Measurements from ENCODE around the gene SLC52A1.
"Not testable (repeated sequence)": the region's sequence is repeated elsewhere in the genome, so short reads cannot be mapped to it uniquely, and the experiment has no call there.

Gene SLC52A1

DNA sequence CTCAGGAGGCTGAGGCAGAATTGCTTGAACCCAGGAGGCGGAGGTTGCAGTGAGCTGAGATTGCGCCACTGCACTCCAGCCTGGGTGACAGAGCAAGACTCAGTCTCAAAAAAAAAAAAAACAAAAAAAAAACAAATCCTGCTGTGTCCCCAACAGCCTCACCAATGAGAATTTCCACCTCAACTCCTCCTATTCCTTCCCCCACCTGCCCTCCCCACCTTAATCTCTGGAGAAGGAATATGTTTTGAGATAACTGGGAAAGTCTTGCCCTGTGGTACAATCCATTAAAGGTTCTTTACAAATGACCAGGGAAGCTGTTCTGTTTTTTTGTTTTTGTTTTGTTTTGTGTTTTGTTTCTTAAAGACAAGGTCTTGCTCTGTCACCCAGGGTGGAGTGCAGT is 5.1 kb downstream of the SLC52A1 start:
- not testable (repeated sequence) for DNase-seq

DNA sequence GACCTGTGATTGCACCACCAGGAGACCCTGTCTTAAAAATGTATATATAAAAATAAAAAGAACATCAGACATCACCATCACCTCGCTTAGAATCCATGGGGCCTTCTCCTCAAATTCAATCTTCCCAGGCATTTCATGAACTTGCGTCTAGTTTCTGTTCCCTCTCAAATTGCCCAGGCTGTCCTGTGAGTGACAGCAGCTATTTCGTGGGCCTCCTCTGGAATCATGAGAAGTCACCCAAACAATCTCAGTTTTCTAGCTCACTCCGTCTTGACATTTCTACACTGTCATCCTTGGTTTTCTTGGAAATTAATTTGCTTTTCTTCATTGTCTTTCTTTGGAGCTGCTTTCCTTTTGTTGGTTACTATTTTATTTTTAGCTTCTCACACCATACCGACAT is 7.3 kb downstream of the SLC52A1 start:
- no peak for DNase-seq

- no peak for DNase-seq
These were observed 7.9 kb downstream of the SLC52A1 start for GRCh38 chr17:5027299-5027698.

DNA sequence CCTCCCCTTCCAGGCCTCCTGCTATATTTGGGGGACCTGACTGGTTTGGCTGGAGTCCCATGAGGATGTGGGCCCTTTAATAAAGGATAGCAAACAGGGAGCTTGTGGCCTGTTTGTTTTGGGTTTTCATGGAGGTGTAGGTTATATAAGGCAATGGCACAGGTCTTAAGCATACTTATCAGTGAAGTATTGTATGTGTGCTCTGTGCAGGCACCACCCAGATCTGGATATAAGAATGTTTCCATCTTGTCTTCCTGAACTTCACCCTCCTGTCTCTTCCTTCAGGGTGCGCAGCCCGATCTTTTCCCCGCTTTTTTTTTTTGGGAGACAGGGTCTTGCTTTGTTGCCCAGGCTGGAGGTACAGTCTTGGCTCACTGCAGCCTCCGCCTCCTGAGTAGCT is 10.6 kb downstream of the SLC52A1 start:
- DNase-seq, result no peak

- DNase-seq, result no peak
These were observed 11.6 kb downstream of the SLC52A1 start for GRCh38 chr17:5023588-5024147.

- DNase-seq, result no peak
These were observed 13.0 kb downstream of the SLC52A1 start for GRCh38 chr17:5022171-5022711.

DNA sequence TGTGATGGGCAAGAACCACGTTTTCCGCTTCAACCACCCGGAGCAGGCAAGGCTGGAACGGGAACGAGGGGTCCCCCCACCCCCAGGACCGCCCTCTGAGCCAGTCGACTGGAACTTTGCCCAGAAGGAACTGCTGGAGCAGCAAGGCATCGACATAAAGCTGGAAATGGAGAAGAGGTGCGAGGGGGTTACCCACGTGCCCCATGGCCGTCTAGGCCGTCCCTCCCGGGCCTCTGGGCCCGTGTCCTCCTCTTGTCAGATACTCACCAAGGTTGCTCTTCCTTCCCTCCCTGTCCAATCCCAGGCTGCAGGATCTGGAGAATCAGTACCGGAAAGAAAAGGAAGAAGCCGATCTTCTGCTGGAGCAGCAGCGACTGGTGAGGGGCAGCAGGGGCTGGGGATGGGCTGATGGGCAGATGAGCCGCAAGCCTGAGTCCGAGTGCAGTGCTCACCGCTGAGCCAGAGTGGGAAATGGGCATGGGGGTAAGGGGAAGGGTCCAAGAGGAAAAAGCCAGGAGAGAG is 14.7 kb downstream of the SLC52A1 start:
- no peak for DNase-seq

DNA sequence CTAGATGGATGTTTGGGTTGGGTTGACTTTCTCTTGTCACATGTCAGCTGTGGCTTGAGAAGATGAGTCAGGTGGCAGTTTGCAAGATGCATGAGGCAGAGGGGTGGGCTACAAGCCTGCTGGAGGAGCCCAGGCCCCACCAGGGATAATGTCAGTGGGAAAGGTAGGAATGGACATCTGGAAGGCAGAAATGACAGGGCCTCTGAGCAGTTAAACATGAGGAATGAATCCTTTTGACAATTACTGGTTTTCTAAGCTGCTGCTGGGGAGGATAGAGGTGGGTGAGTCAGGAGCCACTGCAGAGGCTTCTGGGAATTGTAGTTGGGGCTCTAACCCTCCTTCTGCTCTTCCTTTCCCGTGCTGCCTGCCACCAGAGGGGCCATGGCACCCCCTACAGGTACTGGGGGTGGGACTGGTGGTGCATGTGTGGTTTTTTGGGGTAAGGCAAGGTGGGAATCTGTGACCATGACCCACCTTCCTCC is 15.7 kb downstream of the SLC52A1 start:
- DNase-seq, result peak; percentile 27

DNA sequence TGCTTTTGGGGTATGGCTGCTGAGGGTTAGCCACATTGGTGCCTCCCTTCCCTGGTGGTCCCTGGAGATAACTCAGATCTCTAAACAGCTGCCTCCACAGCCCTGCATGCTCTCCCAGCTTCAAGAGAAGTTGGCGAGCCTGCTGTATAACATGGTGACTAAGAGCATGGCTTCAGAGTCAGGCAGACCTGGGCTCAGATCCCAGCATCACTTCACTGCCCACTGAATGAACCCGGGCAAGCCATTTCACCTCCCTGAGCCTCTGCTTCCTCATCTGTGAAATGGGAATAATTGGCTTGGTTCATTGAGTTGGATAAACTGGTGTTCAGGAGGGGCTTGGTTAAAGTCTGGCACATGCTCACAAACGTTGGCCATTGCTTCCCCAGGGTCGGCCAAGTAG is 20.9 kb downstream of the SLC52A1 start:
- DNase-seq, result no peak

DNA sequence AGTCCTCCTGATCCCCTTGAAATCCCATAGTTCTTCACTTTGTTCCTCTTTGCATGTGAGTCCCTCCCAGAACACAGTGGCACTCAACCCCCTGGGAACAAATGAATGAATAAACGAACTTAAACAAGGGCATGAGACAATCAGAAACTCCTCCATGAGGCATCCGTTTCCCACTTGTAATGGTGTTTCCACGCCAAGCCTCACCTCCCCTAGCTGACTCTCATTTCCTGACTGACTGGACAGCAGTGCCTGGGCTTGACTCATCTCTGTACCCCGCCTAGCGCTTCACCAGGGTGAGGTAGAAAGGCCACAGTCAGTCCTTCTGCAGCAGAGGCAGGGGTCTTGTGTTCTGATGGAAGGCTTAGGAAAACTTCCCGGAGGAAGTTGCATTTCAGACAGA is 23.3 kb downstream of the SLC52A1 start:
- DNase-seq, result peak; percentile 50

DNA sequence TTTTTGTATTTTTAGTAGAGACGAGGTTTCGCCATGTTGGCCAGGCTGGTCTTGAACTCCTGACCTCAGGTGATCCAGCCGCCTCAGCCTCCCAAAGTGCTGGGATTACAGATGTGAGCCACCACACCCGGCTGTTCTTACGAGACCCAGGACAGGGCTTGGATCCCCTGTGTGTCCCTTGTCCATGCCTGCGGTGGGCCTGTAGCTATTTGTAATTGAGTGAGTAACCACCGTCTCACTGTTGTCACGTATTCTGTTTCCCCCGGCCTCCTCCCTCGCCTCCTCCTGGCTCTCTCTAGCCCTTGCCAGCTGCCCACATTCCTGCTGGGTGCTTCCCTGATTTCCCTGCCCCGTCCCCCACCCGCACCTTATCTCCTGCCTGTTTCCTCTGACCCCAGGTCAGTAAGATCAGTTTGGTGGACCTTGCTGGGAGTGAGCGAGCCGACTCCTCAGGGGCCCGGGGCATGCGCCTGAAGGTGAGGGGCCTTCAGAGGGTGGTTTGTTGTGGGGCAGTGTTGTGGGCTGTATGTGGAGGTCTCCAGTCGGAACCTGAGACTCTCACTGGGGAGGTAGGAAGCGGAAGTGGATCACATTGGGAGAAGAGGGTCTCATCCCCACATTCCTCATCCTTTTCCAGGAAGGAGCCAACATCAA is 31.9 kb downstream of the SLC52A1 start:
- no peak for DNase-seq

DNA sequence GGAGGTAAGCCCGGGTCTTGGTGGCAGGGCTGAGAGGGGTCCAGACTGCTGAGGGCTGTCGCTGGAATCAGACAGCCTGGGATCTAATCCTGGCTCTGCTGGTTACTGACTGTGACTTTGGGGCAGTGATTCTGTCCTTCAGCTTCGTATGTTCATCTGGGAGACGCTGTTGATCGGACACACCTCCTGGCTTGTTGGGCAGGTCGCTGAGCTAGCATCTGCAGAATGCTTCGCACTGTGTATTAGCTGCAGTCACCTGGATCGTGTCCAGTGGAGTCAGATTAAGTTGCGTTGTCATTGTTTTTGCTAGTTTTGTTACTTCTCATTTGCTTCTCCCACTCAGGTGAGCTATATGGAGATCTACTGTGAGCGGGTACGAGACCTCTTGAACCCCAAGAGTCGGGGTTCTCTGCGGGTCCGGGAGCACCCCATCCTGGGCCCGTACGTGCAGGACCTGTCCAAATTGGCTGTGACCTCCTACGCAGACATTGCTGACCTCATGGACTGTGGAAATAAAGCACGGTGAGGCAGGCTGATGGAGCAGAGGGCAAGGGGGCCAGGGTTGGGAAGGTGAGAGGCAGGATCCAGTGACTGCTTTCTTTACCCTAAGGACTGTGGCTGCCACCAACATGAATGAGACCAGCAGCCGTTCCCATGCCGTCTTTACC is 33.0 kb downstream of the SLC52A1 start:
- no peak for DNase-seq

GRCh38 chr17:5000237-5000639 is 35.0 kb downstream of the SLC52A1 start:
- DNase-seq, result no peak

DNA sequence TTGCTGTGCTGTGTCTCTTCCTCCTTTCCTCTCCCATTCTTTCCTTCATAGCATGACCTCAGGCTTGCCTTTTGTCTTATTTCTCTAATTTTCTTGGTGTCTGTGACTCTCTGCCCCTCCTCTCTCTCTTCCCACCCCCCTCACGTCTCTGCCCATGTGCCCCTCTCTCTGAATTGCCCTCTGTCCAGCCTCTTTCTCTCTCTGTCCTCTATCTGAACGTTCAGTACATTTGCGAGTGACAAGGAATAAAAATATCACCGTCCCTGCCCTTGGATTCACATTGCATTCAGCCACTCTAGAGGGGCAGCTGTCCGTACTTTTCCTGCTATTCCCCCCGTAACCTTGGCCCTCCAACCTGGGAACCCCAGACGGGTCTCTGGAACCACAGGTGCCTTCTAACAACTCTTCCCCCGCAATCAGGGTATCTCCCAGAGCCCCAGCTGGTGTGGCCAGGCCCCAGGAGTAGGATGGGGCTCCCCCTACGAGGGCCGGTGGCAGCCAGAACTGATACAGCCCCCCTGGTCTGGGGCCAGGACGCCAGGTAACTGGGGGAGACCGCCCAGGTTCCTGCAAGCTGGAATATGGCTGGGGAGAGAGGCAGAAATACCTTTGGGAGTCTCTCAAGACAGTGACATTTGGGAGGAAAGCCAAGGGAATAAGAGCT is 35.7 kb downstream of the SLC52A1 start:
- no peak for DNase-seq

GRCh38 chr17:4998732-4999429 is 36.3 kb downstream of the SLC52A1 start:
- no peak for DNase-seq

DNA sequence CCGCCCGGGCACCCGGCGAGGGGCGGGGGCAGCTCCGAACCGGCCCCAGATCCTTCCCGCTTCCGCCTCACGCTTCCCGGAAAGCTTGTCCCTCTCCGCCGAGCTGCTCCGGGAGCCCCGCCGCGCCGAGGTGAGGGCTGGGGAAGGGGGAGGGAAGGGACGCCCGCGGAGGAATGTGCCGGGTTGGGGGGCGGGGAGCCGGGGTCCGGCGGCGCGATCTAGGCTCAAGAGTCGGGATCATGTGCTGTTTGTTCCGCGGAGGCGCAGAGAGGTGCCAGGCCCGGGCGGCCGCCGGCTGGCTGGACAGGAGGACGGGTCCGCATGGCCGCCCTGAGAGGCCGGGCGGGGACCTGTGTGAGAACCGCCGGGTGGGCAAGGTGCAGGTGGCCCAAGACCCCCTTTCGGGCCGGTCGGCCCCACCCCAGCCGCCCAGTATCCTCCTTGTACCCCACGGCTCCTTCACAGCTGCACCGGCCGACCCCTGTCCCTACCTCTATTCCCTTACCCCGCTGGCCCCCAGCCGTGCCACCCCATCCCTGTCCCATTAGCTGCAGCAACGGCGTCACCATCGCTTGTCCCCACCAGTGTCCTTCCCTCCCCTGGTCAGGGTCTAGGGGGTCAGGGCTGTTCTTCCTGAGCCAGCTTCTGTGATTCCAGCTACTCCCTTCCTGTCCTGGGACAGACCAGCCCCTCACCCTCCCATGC is 37.0 kb downstream of the SLC52A1 start:
- no peak for DNase-seq

DNA sequence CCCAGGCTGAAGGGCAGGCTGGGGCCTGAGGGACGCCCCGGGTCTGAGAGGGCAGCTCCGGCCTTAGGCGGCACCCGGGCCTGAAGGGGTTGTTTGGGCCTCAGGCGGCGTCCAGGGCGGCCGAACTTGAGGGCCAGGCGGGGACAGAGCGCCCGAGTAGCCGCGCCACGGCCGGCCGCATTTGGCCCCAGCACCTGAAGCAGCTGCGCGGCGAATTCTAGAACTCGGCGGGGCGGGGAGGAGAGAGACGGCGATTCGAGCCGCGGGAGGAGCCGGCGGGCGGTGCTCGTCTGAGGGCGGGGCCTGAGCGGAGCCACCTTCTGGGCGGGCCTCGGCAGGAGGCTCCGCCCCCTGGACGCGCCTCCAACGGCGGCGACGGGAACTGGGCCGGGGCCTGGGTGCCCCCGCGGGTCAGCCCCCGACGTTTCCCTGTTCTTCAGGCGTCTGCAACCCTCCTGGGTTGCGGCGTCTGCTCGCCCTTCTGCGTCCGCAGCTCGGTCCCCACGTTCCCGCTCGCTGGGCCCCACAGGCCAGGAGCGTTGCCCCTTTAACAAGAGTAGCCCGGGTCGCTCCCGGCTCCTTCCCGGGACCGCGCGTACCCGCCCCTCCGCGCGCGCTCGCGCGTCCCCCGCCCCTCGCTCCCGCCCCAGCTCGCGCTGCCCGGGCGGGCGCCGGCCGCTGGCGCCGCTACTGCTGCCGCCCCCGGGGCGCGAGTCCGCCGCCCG is 37.8 kb downstream of the SLC52A1 start, which contains the start of the genes INCA1 and KIF1C:
INCA1 (minus strand) TSS at position 221 of the 725 bp plus-strand sequence. CDS start 3,085 bp downstream, outside the sequence.
KIF1C (plus strand) TSS at position 649 of the 725 bp plus-strand sequence. CDS start 2,297 bp downstream, outside the sequence.
- DNase-seq, result peak; percentile 90

- DNase-seq, result no peak
These were observed 41.1 kb downstream of the SLC52A1 start for GRCh38 chr17:4994081-4994595.

DNA sequence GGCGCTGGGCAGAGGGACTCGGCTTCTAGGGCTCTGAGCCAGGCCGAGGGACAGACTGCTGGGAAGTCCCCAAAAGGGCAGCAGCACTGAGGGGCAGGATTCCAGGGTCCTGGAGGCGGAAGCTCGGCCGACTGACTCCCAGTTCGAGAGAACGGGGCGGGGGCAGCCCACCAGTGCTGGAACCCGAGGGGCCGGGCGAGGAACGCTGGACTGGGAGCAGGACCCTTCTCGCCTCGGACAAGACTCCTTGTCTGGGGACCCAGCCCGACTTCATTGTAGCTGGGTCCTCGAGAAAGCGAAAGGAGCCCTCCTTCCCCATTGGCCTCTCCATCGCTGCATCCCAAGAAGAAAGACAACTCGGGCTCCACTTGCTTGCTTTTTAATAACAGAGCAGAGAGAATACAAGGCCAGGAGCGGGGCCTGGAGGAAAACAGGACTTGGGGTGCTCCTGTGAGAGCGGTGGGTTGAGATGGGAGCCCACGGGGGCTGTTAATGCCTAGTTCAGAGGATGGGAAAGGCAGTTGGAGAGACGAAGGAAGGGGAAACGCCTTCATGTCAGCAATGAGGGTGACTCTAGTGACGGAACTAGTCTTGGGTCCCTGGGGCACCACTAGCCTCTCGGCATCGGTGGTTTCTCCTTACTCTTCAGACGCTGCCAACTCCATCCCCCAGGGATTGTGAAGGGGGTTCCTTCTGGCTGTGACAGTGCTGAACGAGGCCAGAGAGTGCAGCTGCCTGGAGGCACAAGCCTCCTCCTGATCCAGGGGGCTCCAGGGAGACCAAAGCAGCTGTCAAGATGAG is 47.3 kb downstream of the SLC52A1 start:
- no peak for DNase-seq
